Mesodermal cell (in vitro differentiated cells): ENCODE measurements around the gene IRF2BPL.
A peak's percentile ranks its signal among the peaks of the same experiment; 100 is the strongest.

Source experiments
- H3K27ac ChIP-seq: 2 replicates; pipeline ENCODE4 v1.7.0; 2013; ENCODE audit warnings: mild to moderate bottlenecking, low read depth, low read length, moderate library complexity; ENCODE audit not compliant: severe bottlenecking
- H3K36me3 ChIP-seq: 2 replicates; pipeline ENCODE4 v1.7.1; 2013; ENCODE audit warnings: mild to moderate bottlenecking, low read length, moderate library complexity; ENCODE audit not compliant: control insufficient read depth, insufficient read depth
- H3K4me1 ChIP-seq: one replicate; pipeline ENCODE4 v1.7.1; 2013; ENCODE audit warnings: mild to moderate bottlenecking, low read length; ENCODE audit not compliant: insufficient read depth, control insufficient read depth, poor library complexity, severe bottlenecking
- H3K4me3 ChIP-seq: 2 replicates; pipeline ENCODE4 v1.7.0; 2013; ENCODE audit warnings: low read length, control low read depth, mild to moderate bottlenecking; ENCODE audit not compliant: insufficient read depth, poor library complexity, severe bottlenecking; ENCODE audit errors: extremely low read depth
- H3K9me3 ChIP-seq: 2 replicates; pipeline ENCODE4 v1.7.1; 2013; ENCODE audit warnings: mild to moderate bottlenecking, low read length, moderate library complexity; ENCODE audit not compliant: control insufficient read depth
- WGBS, 2 experiments: methylation state at CpG; one replicate each; pipeline ENCODE4 v1.1.5; 2013; ENCODE audit warnings: missing lambda C conversion rate in 2 of 2; ENCODE audit not compliant: insufficient coverage in 2 of 2; 5-methylcytosine and 5-hydroxymethylcytosine counted together

The IRF2BPL gene

GRCh38 chr14:77053046-77053841 lies 24.7 kb upstream of the IRF2BPL start:
- no peaks in the 10 kb centered on the region for H3K9me3 ChIP-seq
- H3K27ac ChIP-seq = no peak overlapping the region
- H3K36me3 ChIP-seq = no peaks in the 10 kb centered on the region
- 27 to 33% methylated on average over 14 to 16 of the region's 21 CpGs for WGBS, 2 experiments
- peaks cover 10% of the 10 kb centered on the region for H3K4me1 ChIP-seq
- H3K4me3 ChIP-seq = no peak overlapping the region

- no peaks in the 10 kb centered on the region for H3K9me3 ChIP-seq
- H3K36me3 ChIP-seq = no peaks in the 10 kb centered on the region
- no peak overlapping the region for H3K27ac ChIP-seq
- 90 to 93% methylated on average over 8 of the region's 8 CpGs for WGBS, 2 experiments
- H3K4me3 ChIP-seq = no peak overlapping the region
- peaks cover 10% of the 10 kb centered on the region for H3K4me1 ChIP-seq
Observed at GRCh38 chr14:77052281-77053044, 24.0 kb upstream of the IRF2BPL start.

GRCh38 chr14:77051116-77051515 lies 22.6 kb upstream of the IRF2BPL start:
- Histone ChIP-seq H3K27ac (no peak overlapping the region), H3K4me3 (no peak overlapping the region), H3K4me1 (peaks cover 10% of the 10 kb centered on the region), H3K36me3 (no peaks in the 10 kb centered on the region), H3K9me3 (no peaks in the 10 kb centered on the region)
- 80 to 83% methylated on average over 7 to 10 of the region's 11 CpGs for WGBS, 2 experiments

GRCh38 chr14:77046721-77047120 lies 18.2 kb upstream of the IRF2BPL start:
- WGBS, 2 experiments = 96 to 100% methylated on average over 3 of the region's 3 CpGs
- no peaks in the 10 kb centered on the region for H3K9me3 ChIP-seq
- H3K4me1 ChIP-seq = peaks cover 42% of the 10 kb centered on the region
- no peak overlapping the region for H3K27ac ChIP-seq
- H3K4me3 ChIP-seq = no peak overlapping the region
- no peaks in the 10 kb centered on the region for H3K36me3 ChIP-seq

GRCh38 chr14:77045238-77046162 lies 17.0 kb upstream of the IRF2BPL start:
- H3K27ac ChIP-seq = no peak overlapping the region
- H3K4me1 ChIP-seq = peaks cover 54% of the 10 kb centered on the region
- no peaks in the 10 kb centered on the region for H3K9me3 ChIP-seq
- H3K4me3 ChIP-seq = no peak overlapping the region
- WGBS, 2 experiments = 88 to 93% methylated on average over 4 to 5 of the region's 9 CpGs
- no peaks in the 10 kb centered on the region for H3K36me3 ChIP-seq

GRCh38 chr14:77044783-77045237 lies 16.3 kb upstream of the IRF2BPL start:
- H3K4me3 ChIP-seq = no peak overlapping the region
- H3K4me1 ChIP-seq = peaks cover 58% of the 10 kb centered on the region
- 14 to 17% methylated on average over 1 of the region's 2 CpGs for WGBS, 2 experiments
- H3K27ac ChIP-seq = no peak overlapping the region
- H3K9me3 ChIP-seq = no peaks in the 10 kb centered on the region
- H3K36me3 ChIP-seq = no peaks in the 10 kb centered on the region

- H3K4me1 ChIP-seq = peaks cover 65% of the 10 kb centered on the region
- H3K27ac ChIP-seq = peak overlapping the region; percentile 91
- no peak overlapping the region for H3K4me3 ChIP-seq
- no peaks in the 10 kb centered on the region for H3K36me3 ChIP-seq
- H3K9me3 ChIP-seq = no peaks in the 10 kb centered on the region
- 84 to 88% methylated on average over 7 to 8 of the region's 8 CpGs for WGBS, 2 experiments
Observed at GRCh38 chr14:77043984-77044485, 15.5 kb upstream of the IRF2BPL start.

- Histone ChIP-seq H3K27ac (peak overlapping the region; percentile 91), H3K36me3 (no peaks in the 10 kb centered on the region), H3K4me1 (peaks cover 72% of the 10 kb centered on the region), H3K4me3 (no peak overlapping the region), H3K9me3 (no peaks in the 10 kb centered on the region)
- 72 to 74% methylated on average over 6 to 8 of the region's 10 CpGs for WGBS, 2 experiments
Observed at GRCh38 chr14:77043177-77043983, 14.9 kb upstream of the IRF2BPL start.

- Histone ChIP-seq H3K4me1 (peaks cover 85% of the 10 kb centered on the region), H3K27ac (peak overlapping the region; percentile 93), H3K4me3 (no peak overlapping the region), H3K36me3 (no peaks in the 10 kb centered on the region), H3K9me3 (no peaks in the 10 kb centered on the region)
- WGBS, 2 experiments = 73 to 78% methylated on average over 13 of the region's 14 CpGs
Observed at GRCh38 chr14:77041881-77042545, 13.5 kb upstream of the IRF2BPL start.
